Ovary (tissue), 3 donors: ENCODE measurements around the gene DIS3L2.

ENCODE experiments used
- CTCF ChIP-seq, 3 donors: fragments of 450-650 bp in 2 of 3; fragments of 200-600 bp in 1 of 3; IDR thresholded peaks; one replicate each; pipeline versions ENCODE4 v1.5.1 to v1.8.0; 2016 to 2022; ENCODE audit warnings: antibody characterized with exemption in 3 of 3, mild to moderate bottlenecking in 1 of 3
- EP300 ChIP-seq: sonication (generic); formaldehyde crosslinking; IDR thresholded peaks from one replicate; pipeline ENCODE4 v1.6.1; 2017; ENCODE audit warnings: antibody characterized with exemption
- POLR2A ChIP-seq: fragments of 450-650 bp; IDR thresholded peaks from one replicate; pipeline ENCODE4 v1.6.1; 2017; ENCODE audit warnings: antibody characterized with exemption, mild to moderate bottlenecking, moderate library complexity
- donor health status: DM: no; HTN: no; CAD: no.

DNA sequence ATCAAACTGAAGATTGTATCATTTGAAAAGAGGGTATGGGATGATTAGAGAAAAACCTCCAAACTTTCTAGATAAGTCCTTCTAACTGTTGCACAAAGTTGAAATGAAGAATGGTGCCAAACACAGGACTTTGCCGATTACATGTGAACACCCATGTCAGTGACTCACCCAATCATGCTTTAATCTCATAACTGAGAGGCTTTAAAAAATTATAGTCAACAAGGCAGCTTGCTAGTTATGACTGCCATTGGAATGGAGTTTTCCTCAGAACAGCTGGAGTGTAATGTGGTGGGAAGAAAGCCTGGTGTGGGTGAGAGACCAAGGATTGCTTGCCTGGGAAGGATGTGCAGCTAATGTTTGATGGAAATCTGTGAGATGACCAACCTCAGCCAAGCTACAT, 318.8 kb downstream of the DIS3L2 start:
- TF ChIP-seq CTCF (IDR thresholded peaks at IDR 0.05) (no peak), POLR2A (no peak), EP300 (no peak)
